Islet of Langerhans (tissue), 1 donor: ENCODE results near the gene MTM1.

ENCODE experiments used
- FAIRE-seq: peaks from one replicate; lab custom pipeline; 2011; peaks lifted over from hg19 to GRCh38; lab: Jason Lieb, UNC

The MTM1 gene

DNA sequence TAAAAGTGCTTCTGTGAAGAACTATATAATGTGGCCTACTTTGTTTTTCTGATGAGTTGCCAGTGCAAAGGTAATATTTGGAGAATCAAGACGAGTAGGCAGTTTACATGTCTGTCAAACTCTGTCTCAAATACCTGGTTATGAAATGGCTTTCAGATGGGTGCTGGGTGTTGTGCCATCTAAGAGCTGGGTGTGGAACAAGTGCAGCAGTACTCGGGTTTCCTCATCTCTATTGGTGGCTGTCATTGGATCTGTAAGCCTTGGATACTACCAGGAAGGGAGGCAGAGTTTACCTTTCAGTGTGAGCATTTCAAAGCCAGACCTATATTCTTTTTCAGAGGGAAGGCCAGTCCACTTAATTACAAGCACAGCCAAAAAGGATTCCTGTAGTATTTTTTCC is 37.2 kb downstream of the MTM1 start:
- no peak for FAIRE-seq

- FAIRE-seq: no peak
These were observed 38.8 kb downstream of the MTM1 start for GRCh38 chrX:150607201-150607600.

DNA sequence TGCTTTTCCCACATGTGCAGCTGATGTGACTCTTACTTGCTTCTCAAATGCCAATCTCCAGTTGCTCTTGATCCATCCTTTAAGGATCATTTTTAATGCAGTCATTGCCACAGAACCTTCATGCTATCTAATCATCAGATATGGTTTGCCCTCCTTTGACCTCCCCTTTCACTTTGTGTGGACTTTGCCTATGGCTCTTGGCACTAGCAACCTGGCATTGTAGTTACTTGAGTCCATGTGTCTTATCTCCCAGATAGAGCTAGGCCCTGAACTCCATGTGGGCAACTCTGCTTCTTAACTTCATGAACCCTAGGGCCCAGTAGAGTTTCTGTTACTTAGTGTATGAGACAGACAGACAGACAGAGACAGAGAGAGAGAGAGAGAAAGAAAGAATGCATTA is 41.6 kb downstream of the MTM1 start:
- no peak for FAIRE-seq

- no peak for FAIRE-seq
These were observed 42.0 kb downstream of the MTM1 start for GRCh38 chrX:150610446-150610845.

DNA sequence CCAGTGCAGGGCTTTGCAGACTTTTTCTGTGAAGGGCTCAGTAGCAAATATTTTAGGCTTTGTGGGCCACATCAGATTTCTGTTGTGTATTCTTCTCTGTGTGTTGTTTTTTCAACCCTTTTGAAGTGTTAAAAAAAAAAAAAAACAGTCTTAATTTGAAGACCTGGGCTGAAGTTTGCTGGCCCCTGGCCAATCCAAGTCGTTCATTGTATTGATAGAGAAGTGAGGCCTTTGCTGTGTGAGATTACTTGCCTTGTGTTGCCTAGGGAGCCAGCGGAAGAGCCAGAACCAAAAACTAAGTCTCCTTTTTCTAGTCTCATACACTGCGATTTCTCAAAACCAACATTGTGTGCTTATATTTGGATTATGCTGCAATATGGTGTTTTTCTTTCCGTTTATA is 46.9 kb downstream of the MTM1 start:
- FAIRE-seq: no peak

DNA sequence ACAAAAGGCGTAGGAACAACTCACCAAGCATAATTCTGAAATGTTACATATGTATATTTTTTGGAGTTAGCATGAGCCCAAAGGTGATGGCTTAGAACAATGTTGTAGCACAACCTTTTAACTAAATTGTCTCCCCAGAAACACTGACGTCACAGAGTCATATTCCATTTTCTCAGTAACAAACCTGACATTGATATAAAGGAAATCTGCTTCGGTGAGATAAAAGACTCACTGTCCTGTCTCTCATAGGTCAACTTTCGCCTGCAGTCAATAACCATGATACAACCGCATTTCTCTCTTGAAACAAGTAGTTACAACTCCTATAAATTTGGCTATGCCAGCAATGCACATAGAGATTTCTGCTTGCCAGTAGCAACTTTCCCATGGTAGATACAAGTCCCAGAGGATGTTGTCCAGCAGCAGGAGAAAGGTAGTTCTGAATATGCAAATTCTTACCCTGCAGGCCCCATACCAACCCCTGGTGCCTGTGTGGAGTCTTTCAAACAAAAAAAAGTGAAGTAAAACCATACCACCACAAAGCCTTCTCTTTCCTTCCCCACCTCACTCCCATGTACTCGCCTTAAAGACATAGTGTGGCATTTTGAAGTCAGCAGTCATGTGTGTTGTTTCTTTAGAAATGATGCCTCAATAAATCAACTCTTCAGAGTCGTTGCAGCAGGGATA is 47.9 kb downstream of the MTM1 start:
- FAIRE-seq: no peak

GRCh38 chrX:150616863-150617198 is 48.4 kb downstream of the MTM1 start:
- no peak for FAIRE-seq

DNA sequence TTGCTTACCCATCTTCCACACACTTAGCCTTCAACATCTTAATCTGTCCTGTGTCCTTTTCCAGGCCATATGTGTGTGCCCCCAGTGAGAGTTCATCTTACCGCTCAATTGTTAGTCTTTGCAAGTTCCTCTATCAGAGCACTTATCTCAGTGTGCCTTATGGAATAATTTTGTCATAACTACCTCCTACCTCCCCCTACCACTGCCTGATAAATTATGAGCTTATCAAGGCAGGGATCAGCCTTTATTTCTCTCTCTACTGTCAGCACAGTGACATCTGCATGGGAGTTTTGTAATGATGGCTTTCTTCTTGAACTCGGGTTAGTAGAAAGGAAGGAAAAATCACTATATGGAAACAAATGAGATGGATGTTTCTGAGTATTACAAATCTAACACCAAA is 53.2 kb downstream of the MTM1 start:
- FAIRE-seq: no peak

DNA sequence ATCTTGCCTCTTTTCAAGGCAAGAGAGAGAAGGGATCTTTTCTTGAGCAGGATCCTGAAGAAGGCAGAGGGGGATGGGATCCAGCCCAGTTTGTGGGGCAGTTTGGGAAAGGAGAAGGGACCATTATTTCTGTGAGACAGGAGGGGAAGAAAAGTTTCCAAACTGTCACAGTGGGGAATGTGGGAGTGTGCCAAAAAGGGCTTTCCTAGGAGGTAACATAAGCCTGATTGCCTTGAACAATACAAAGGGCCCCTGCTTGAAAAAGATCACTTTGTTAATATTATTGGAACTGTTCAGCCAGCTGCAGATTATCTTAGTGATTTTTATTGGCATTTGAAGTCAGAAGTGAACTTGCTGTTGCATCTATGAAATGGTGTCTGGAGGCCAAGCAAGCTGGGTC is 55.2 kb downstream of the MTM1 start:
- no peak for FAIRE-seq

- no peak for FAIRE-seq
These were observed 56.7 kb downstream of the MTM1 start for GRCh38 chrX:150625097-150625496.

DNA sequence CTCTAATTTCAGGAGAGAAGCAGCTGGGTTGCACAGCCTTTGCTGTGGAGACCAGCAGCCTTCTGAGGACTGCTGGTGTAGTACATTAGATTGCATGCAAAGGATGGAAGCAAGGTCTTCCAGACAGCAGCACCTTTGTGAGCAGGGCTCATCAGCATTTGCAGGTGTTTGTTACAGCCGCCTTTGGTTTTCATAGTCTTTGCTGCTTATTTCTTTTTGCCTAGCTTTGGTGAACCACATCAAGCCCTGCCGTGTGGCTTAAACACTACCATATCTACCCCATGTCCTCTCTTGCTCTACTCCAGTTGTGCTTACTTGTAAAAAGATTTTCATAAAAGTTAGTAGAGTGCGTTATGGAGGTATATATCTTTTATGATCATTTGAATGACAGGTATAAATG is 57.5 kb downstream of the MTM1 start:
- FAIRE-seq: no peak

- no peak for FAIRE-seq
These were observed 59.5 kb downstream of the MTM1 start for GRCh38 chrX:150627957-150628356.

DNA sequence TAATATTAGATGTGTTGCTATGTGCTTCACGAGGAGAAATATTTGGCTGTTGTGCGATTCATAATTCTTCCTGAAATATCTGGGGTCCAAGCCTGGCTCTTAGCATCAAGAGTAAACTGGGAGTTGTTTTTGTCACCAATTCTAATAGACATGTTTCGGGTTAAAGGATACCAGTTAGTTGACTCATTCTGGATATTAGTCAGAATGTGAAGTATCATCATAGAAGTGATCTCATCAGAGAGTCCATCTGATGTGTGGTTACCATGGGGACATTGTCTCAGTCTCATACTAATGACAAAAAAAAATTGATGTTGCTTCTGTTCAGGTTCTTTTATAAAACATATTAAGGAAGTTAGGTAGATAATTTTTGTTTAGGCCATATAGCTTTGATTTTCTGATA is 67.5 kb downstream of the MTM1 start:
- peak; percentile 90 for FAIRE-seq

- no peak for FAIRE-seq
These were observed 74.0 kb downstream of the MTM1 start for GRCh38 chrX:150642423-150642822.

DNA sequence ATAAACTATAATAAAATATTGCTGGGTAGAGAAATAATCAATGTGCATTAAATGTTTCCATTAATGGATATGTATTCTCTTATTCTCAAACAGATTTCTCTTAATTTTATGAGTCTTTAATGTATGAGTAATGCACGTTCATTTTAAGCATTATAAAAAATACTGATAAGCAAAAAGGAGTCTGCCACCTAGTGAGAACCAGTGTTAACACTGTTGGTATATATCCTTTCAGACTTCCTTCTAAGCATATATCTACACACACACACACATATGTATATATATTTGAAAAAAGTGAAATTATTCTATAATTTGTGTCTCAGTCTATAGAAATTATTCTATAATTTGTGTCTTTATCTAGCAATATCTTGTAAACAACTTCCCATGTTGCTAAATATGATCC is 74.8 kb downstream of the MTM1 start:
- FAIRE-seq: peak; percentile 97

DNA sequence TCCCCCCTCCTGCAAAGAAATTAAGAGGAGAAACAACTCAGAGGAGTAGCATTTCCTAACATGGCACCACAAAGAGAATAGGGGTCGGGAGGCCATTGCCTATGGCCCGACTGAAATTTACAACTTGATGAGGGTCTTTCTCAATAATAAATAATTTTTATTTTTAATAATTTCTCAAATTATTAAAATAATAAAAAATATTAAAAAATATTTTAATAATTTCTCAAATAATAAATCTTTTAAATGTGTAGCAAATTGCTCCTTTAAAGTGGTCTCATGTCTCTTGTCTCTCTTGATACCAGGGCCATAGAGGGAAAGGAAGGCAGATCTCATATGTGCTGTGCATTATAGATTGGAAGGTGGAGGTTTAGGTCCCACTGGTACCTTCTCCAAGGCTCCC is 75.5 kb downstream of the MTM1 start:
- FAIRE-seq: no peak

- FAIRE-seq: no peak
These were observed 76.0 kb downstream of the MTM1 start for GRCh38 chrX:150644422-150644821.

GRCh38 chrX:150647331-150647730 is 78.9 kb downstream of the MTM1 start:
- FAIRE-seq: peak; percentile 9

DNA sequence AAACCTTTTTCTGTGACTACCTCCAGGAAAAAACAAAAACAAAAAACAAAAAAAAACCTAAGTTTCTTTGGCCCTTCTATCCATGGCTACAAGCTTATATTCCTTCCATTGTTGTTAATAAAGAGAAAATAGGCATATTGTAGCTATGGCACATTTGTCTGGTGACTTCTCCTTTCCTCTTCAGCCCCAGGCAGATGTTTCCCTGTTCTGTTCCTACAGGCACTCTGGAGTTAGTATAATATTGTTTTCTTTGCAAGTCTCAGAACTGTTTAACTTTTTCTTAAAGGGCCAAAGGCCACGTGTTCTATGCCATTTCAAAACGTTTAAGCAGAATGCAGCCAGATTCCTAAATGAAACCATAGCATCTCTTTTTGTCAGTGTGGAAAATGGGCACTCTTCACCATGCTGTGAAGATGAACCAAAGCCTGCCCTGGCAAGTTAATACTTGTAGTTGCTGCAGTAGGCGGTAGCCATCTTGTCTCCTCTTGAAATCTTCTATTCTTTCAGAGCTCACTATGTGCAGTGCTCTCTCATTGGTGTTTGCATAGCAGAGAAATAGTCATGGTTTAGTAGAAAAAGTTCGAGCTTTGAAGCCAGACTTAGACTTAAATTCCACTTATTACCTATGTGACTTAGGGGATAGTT is 80.0 kb downstream of the MTM1 start:
- no peak for FAIRE-seq

- peak; percentile 99 for FAIRE-seq
These were observed 80.9 kb downstream of the MTM1 start for GRCh38 chrX:150649096-150649870.

GRCh38 chrX:150651906-150652305 is 83.5 kb downstream of the MTM1 start:
- FAIRE-seq: no peak

DNA sequence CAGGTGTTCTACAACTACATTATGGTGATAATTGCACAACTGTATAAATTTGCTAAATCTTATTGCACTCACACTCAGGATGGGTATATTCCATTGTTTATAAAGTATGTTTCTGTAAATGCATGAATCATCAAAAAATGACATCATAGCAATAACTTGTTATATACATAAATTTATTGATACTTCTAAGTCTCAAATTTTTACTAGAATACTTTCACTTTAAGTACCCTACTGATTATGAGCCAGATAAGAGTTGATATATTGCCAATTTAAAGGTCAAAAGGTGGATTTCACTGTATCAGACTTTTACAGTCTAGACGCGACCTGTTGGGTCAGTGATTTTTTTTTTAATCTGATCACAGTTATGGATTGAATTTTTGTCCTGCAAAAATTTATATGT is 87.4 kb downstream of the MTM1 start:
- no peak for FAIRE-seq

- peak; percentile 94 for FAIRE-seq
These were observed 94.7 kb downstream of the MTM1 start for GRCh38 chrX:150663073-150663472.

DNA sequence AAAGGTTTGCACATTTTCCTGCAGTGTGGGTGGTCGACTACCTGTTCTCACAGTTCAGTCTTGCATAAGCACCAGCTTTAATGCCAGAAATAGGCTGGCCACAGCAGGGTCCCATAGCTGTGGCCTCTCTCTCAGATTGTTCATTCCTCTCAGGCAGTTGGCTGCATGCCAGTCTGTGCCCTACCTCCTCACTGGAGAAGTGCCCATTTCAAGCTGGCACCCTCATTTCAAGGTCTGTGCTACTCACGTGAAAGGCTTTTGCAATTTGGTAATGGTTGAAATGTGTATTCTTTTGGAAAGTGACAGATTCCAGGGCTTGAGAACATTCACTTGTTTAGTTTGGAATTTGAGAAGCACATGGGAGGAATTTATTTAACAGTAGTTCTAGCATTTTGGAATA is 95.9 kb downstream of the MTM1 start:
- FAIRE-seq: no peak
